Fibroblast of skin of scalp (primary cell): ENCODE results near the gene DIP2C. TPM values are rescaled to one million over a fixed set of nuclear protein-coding genes. Genes with fewer than 3 reads are reported as not detected.
"Not testable (repeated sequence)": the region's sequence is repeated elsewhere in the genome, so short reads cannot be mapped to it uniquely, and the experiment has no call there.

Experiments used
- DNase-seq: peaks from one replicate; pipeline ENCODE4 v3.0.0-alpha.2; 2013
- polyA plus RNA-seq, 2 experiments: library from polyadenylated mRNA; unstranded; fragments of 120-200 nt; gene quantifications; one replicate each; pipeline ENCODE4 v1.2.1, GENCODE V29; 2013; ENCODE audit not compliant: insufficient read length in 2 of 2

DIP2C gene, protein sequence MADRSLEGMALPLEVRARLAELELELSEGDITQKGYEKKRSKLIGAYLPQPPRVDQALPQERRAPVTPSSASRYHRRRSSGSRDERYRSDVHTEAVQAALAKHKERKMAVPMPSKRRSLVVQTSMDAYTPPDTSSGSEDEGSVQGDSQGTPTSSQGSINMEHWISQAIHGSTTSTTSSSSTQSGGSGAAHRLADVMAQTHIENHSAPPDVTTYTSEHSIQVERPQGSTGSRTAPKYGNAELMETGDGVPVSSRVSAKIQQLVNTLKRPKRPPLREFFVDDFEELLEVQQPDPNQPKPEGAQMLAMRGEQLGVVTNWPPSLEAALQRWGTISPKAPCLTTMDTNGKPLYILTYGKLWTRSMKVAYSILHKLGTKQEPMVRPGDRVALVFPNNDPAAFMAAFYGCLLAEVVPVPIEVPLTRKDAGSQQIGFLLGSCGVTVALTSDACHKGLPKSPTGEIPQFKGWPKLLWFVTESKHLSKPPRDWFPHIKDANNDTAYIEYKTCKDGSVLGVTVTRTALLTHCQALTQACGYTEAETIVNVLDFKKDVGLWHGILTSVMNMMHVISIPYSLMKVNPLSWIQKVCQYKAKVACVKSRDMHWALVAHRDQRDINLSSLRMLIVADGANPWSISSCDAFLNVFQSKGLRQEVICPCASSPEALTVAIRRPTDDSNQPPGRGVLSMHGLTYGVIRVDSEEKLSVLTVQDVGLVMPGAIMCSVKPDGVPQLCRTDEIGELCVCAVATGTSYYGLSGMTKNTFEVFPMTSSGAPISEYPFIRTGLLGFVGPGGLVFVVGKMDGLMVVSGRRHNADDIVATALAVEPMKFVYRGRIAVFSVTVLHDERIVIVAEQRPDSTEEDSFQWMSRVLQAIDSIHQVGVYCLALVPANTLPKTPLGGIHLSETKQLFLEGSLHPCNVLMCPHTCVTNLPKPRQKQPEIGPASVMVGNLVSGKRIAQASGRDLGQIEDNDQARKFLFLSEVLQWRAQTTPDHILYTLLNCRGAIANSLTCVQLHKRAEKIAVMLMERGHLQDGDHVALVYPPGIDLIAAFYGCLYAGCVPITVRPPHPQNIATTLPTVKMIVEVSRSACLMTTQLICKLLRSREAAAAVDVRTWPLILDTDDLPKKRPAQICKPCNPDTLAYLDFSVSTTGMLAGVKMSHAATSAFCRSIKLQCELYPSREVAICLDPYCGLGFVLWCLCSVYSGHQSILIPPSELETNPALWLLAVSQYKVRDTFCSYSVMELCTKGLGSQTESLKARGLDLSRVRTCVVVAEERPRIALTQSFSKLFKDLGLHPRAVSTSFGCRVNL (N-terminal part only)
- 25.4 TPM for polyA plus RNA-seq (2013, experiment 1 of 2; ENCODE audit: insufficient read length)
- 25.8 TPM for polyA plus RNA-seq (2013, experiment 2 of 2; ENCODE audit: insufficient read length)

DNA sequence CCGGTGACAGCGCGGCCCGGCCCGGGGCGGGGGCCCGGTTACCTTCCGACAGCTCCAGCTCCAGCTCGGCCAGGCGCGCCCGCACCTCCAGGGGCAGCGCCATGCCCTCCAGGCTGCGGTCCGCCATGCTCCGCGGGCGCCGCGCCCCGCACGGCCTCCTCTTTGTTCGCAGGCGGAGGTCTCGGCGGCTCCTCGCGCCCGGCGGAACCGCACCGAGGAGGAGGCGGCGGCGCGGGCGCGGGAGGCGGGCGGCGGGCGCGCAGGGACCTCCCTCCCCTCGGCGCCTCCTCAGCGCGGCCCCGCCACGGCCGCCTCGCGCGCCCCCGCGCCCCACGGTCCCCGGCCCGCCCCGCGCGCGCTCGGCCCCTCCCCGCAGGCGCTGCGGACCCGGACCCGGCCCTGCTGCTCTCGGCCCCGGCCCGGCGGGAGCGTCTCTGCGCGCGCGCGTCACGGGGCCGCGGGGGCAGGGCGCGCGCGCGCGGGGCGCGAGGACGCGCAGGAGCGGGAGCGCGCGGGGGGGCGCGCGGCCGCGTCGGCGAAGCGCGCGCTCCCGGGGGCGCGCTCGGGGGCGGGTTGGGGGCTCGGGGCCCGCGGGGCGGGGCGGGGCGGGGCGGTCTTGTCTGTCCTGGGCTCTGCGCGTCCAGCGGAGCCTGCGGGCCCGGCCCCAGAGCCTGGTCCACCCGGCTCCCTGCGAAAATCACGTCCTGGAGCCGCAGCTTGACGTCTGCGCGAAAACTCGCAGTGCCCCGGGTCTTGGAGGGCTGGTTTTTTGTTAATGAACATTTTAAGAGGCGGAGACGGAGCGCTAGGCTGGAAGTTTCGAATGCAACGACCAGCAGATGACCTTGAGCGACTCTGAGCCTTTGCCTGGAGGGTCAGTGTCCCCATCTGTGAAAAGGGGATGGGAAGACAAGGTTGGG, at the start of gene DIP2C:
Gene DIP2C (minus strand): TSS at position 217 of the 920 bp plus-strand sequence. CDS start 90 bp downstream, at position 127.
- DNase-seq = peak; percentile 90

DNA sequence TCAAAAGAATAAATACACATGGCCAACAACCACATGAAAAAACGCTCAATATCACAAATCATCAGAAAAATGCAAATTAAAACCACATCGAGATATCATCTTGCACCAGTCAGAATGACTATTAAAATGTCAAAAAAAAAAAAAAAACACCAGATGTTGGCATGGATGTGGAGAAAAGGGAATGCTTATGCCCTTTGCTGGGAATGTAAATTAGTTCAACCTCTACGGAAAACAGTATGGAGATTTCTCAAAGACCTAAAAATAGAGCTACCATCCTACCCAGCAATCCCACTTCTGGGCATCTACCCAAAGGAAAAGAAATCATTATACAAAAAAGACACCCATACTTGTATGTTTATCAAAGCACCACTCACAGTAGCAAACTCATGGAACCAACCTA, 45.0 kb upstream of the DIP2C start:
- peak; percentile 6 for DNase-seq

DNA sequence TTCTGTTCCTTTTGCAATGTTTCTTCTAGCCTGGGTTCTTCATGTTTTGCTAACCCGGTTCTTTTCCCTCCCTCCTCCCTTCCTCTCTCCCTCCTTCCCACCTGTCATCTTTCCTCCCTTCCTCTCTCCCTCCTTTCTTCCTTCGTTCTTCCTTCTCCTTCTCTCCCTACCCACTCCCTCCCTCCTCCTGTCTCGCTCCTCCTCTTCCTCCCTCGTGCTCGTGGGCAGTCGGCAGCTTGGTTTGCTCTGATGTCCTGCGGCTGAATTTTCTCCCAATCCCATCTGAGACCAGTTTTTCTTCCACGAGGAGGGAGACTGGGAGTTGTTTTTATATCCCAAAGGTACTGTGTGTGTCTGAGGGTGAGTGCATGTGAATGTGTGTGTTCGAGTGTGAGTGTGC, 43.6 kb upstream of the DIP2C start:
- no peak for DNase-seq

DNA sequence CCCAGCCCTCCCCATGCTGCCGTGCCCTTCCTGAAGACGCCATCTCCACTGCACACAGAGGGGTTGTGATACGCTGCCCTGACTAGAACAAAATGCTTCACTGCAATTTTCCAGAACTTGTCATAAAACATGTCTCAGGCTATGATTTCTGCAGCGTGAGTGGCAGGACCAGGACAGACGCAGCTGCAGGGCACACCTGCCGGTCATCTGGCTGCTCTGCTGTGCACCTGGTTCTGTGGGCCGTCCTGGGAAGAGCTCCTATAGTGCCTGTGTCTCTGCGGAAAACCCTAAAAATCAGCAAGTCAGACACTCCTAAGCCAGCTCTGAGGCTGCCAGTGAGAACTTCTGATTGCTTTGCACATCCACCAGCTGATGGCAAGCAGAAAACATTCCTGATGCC, 39.7 kb upstream of the DIP2C start:
- no peak for DNase-seq

DNA sequence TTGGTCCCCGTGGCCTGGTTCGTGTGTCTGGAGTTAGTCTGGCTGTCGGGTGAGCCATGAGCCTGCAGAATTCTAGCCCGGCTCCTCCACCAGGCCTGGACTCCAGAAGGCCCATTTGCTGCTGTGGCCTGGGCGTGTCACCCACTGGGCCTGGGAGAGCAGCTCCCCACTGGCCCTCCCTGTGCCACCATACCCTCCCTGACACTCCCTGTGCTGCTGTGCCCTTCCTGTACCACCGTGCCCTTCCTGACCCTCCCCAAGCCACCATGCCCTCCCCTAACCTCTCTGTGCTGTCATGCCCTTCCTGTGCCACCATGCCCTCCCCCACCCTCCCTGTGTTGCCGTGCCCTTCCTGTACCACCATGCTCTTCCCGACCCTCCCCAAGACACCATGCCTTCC, 39.1 kb upstream of the DIP2C start:
- DNase-seq = no peak

DNA sequence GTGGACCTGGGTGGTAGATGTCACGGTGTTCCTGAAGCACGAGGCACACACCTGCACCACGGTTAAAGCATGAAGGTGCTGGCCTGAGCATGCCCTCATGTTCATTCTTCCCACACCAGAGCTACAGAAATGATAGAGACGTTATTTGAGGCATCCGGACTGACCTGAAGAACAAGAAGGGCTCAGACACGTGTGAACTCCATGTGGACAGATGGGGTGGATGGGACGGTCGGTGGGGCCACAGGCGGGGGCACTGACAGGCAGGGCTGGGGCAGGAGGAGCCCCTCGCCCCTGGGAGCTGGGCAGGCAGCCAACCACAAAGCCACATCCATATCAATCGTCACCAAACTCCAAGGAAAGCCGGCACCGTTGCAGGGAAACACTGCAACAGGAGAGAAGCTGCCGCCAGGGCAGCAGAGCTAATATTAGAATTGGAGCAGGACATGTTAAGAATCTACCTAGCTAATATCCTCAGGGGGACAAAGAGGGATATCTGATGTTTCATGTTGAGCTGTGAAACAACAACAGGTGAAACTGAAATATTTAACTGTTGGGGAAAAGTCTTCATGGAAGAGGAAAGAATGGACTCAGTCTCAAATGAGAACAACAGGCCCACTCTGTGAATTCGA, 37.8 kb upstream of the DIP2C start:
- DNase-seq = no peak

DNA sequence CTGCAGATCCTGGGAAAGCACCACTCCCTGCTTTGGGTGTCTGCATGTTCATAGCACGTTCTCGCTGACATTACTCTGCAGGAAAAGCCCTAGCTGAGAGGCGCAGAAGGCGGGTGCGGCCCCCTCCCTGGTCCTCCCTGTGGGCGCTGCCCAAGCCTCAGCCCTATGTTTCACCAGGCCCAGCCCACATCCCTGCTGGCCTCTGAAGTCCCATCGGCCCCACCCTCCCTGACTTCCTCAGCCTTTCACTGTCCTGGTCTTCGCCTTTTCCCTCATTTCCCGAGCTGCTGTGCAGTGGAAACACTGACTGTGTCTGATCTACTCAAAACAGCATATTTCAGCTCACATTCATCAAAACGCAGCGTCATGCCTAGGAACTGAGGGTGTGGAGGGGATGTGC, 36.3 kb upstream of the DIP2C start:
- DNase-seq = peak; percentile 19

DNA sequence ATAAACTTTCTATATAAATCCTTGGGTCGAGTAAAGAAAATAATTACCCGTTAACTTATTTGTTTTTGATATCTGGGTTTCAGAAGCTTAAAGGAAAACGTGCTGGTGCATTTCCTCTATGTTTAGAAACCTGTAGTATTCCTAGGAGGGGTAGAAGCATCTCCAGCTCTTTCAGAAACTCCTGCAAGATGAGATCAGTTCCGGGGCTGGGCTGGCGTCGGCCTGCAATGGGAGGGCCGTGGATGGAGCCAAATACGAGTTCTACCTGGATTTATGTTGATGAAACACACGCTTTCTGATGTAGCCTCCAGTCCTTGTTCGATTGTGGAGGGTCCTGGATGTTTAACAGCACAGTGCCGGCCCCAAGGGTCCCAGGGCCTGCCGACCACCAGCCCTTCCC, 35.8 kb upstream of the DIP2C start:
- DNase-seq = no peak

DNA sequence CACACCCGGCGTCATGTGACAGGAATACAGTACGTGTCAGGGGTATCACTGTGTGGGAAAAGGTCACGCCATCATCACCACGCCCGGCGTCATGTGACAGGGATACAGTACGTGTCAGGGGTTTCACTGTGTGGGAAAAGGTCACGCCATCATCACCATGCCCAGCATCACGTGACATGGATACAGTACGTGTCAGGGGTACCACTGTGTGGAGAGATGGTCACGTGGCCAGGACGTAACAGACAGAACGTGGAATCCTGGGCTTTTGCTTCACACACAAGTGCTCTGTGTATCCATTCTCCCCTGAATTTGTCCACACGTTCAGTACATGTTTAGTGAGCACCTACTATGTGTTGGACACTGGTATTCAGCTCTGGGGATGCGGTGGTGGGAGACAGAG, 34.5 kb upstream of the DIP2C start:
- DNase-seq = no peak

DNA sequence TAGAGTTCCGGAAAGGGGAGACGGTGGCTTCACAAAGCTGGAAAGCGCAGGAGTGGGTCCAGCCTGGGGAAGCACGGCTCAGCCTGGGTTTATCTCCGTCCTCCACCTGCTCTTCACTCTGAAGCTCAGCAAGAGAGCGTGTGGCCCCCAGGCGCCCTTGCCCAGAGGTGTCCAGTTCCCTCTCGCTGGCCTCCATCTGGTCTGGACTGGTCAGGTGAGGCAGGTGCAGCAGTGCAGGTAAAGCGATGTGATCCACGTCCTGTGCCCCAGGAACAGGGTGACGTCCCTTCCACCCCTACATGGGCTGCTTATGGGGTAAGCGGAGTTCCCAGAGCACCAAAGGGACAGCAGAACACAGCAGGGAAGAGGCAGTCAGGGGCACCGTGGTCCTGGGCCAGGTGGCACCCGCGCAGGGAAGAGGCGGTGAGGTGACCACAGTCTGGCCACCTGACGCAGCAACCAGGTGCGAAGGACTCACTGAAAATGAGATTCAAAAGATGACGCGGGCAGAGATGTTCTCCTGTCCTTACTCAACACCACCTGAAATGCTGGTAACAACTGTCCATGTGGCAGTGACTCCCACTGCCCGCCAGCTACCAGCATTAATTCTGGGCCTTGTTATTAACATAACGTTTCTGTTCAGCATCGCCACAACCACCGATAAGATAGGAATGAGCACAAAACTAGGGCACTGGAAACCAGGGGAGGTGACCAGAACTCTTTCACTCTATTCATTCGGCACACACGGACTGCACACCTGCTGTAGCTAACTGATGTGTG, 33.0 kb upstream of the DIP2C start:
- no peak for DNase-seq

DNA sequence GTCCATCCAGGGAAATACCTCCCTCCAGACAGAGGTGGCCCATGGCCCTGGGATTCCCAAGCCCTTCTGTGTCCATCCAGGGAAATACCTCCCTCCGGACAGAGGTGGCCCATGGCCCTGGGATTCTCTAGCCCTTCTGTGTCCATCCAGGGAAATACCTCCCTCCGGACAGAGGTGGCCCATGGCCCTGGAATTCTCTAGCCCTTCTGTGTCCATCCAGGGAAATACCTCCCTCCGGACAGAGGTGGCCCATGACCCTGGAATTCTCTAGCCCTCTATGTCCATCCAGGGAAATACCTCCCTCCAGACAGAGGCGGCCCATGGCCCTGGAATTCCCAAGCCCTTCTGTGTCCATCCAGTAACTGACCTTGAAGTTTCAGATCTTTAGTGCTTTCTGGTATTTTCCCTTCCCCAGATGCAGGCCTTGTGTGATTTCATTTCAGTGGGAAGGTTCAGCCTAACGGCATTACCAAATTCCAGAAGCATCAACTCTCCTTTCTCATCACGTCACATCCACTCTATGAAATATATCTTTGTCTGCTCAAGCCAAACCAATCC, 28.8 kb upstream of the DIP2C start:
- no peak for DNase-seq

DNA sequence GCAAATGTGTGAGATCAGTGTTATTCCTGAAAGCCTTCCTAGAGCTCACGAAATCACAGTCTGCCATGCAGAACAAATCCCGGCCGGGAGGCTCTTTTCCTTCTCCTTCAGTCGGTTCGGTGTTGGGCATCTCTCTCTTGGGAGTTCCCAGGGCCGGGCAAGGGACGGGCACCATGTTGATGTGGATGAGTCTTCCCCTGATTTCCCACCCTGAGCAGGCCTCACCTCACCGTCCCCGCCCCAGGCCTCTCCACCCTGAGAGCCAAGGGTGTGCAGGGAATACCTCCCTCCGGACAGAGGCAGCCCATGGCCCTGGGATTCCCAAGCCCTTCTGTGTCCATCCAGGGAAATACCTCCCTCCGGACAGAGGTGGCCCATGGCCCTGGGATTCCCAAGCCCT, 28.0 kb upstream of the DIP2C start:
- no peak for DNase-seq

DNA sequence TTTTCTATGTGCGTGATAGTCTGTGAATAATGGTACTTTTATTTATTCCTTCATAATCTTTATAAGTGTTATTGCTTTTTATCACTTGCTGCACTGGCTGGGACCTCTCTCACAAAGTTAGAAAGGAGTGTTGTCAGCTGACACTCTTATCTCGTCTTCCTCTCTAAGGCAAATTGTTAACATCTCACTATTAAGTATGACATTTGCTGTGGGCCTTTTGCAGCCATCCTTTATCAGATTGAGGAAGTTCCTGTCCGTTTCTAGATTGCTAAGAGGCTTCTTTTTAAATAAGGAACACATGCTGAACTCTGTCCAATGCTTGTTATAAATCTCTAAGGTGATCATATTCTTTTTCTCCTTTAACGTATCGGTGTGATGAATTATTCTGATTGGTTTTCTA, 27.4 kb upstream of the DIP2C start:
- DNase-seq = no peak

DNA sequence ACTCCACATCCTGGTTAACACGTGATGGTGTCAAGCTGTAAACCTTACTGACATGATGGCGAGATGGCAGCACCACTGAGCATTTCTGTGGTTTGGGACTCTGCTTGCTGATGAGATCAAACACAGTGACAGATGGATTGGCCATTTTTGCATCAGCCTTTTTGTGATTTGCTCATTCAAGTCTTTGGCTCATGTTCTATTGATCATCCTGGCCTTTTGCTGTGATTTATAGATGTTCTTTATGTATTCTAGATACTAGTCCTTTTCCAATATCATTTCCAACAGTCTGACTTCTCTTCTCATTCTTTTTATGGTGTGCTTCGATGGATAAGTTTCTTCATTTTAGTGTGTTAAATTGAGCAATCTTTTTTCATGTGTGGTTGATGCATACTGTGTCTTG, 24.7 kb upstream of the DIP2C start:
- DNase-seq = no peak

DNA sequence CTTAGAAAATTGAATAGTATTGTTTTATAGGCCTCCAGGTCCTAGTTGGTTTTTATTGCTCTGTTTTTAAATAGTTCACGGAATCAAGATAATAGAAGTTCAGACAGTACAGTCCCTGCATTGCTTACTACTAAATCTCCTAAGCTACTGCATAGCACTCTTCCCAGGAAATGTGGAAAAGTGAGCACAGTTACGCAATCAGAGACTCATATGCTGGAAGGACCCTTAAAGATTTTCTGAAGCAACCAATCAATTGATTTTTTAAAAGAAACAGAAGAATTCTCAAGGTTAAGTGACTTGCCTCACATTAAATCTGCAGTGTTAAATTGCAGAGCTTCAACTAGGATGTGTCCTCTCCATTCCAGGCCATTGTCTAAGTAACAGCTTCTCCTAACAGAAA, 23.1 kb upstream of the DIP2C start:
- DNase-seq = no peak

DNA sequence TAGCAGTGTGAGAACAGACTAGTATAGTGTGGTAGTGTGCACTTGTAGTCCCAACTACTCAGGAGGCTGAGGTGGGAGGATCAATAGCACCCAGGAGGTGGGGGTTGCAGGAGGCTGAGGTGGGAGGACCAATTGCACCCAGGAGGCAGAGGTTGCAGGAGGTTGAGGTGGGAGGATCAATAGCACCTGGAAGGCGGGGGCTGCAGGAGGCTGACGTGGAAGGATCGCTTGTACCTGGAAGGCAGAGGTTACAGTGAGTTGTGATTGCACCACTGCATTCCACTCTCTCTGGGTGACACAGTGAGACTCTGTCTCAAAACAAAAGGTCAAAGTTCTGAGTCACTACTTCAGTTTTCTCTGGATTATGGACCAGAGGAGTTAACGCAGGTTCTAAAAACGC, 22.6 kb upstream of the DIP2C start:
- no peak for DNase-seq

DNA sequence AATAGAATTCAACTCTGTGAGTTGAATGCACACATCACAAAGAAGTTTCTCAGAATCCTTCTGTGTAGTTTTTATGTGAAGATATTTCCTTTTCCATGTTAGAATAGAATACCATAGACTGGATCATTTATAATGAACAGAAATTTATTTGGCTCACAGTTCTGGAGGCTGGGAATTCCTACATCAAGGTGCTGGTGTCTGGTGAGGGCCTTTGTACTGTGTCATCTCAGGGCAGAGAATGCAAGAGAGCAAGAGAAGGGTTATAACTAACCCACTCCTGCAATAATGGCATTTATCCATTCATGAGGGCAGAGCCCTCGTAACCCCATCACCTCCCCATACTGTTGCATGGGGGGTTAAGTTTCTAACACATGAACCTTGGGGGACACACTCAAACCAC, 18.4 kb upstream of the DIP2C start:
- no peak for DNase-seq

DNA sequence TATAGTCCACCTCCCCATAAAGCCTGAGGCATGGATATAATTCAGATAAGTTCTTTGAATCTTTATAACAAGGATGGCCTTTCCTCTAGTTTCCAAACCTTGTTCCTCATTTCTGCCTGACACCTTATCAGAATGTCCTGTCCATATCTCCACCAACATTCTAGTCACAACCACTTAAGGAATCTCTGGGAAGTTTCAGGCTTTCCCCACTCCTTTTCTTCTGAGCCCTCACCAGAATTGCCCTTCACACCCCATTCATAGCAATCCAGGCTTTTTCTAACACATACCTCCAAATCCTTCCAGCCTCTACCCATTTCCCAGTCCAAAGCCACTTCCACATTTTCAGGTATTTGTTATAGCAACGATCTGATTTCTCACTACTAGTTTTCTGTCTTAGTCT, 18.0 kb upstream of the DIP2C start:
- no peak for DNase-seq

DNA sequence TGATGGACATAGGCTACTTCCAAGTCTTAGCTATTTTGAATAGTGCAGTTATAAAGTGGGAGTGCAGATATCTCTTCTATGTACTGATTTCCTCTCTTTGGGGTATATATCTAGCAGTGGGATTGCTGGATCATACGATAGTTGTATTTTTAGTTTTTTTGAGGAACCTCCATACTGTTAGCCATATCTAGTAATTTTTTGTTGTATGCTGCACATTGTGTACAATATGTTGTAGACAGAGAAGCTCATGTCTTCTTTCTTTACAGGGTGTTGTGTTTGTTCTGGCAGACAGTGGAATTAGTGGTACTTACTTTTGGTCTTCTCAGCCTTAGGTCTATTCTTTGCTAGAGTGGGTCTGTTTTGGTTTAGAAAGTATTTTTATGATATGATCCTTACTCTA, 13.7 kb upstream of the DIP2C start:
- no peak for DNase-seq

DNA sequence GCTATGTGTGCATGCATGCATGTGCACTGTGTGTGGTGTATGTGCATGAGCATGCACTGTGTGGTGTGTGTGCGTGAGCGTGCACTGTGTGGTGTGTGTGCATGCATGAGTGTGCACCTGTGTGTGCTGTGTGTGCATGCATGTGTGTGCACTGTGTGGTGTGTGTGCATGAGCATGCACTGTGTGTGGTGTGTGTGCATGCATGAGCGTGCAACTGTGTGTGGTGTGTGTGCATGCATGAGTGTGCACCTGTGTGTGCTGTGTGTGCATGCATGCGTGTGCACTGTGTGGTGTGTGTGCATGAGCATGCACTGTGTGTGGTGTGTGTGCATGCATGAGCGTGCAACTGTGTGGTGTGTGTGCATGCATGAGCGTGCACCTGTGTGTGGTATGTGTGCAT, 10.7 kb upstream of the DIP2C start:
- not testable (repeated sequence) for DNase-seq
